ENCODE measurements around the gene CPNE9. TPM values are rescaled to one million over a fixed set of nuclear protein-coding genes. Genes with fewer than 3 reads are reported as not detected.

The CPNE9 gene
- polyA plus RNA-seq, 2 of the 4 experiments (the other 2 are of a cell fraction): 0.03 TPM; not detected in 1

DNA sequence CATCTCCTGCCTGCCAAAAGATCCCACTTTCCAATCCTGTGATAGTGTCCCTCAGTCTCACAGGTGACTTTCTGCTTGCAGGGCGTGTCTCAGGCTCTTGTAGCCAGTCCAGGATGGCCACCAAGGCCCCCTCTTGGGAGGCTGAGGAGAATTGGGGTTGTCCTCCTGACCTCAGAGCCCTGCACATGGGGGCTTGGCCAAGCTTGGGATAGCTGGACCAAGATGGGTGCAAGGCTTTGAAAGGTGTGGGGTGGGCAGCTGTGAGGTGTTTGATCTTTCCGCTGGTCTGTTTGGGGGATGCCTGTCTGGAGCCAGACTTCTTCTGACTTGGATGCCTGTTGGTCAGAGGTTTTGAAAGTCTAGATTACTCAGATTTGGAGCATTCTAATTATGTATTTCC is 12.0 kb upstream of the CPNE9 start:
- no peak for FAIRE-seq
- H3K4me1 ChIP-seq: no peaks in the 10 kb centered on the region
- 75% methylated on average over 2 of the region's 2 CpGs for WGBS (ENCODE audit: missing lambda C conversion rate)
- no peak overlapping the region for H3K4me2 ChIP-seq
- ChIA-PET POLR2A (no interaction called here), CTCF (interaction anchor here (1.0 to 3.0 kb wide), 4 partner anchors 11 to 188 kb away, joined by 3 to 15 read pairs (median 4); no protein-coding TSS in a partner anchor)
- TF ChIP-seq CEBPB (IDR thresholded peaks at IDR 0.05) (no peak), FOSL2 (IDR thresholded peaks at IDR 0.05) (no peak), FOSL2 (CRISPR knock-in tag; IDR thresholded peaks at IDR 0.05) (no peak), PHF8 (IDR thresholded peaks at IDR 0.05; ENCODE audit: borderline replicate concordance, low read depth) (no peak), GATA3 (IDR thresholded peaks at IDR 0.05; ENCODE audit: borderline replicate concordance) (no peak)
- TF ChIP-seq, protein P1, sequence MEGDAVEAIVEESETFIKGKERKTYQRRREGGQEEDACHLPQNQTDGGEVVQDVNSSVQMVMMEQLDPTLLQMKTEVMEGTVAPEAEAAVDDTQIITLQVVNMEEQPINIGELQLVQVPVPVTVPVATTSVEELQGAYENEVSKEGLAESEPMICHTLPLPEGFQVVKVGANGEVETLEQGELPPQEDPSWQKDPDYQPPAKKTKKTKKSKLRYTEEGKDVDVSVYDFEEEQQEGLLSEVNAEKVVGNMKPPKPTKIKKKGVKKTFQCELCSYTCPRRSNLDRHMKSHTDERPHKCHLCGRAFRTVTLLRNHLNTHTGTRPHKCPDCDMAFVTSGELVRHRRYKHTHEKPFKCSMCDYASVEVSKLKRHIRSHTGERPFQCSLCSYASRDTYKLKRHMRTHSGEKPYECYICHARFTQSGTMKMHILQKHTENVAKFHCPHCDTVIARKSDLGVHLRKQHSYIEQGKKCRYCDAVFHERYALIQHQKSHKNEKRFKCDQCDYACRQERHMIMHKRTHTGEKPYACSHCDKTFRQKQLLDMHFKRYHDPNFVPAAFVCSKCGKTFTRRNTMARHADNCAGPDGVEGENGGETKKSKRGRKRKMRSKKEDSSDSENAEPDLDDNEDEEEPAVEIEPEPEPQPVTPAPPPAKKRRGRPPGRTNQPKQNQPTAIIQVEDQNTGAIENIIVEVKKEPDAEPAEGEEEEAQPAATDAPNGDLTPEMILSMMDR (IDR thresholded peaks at IDR 0.05): no peak
- no peak overlapping the region for H3K27ac ChIP-seq
- no peak for DNase-seq (ENCODE audit: low read depth in 1 of 2, low spot score in 1 of 2)
- H3K9me3 ChIP-seq: no peaks in the 10 kb centered on the region
- ATAC-seq: no peak
- no peak overlapping the region for H3K4me3 ChIP-seq

DNA sequence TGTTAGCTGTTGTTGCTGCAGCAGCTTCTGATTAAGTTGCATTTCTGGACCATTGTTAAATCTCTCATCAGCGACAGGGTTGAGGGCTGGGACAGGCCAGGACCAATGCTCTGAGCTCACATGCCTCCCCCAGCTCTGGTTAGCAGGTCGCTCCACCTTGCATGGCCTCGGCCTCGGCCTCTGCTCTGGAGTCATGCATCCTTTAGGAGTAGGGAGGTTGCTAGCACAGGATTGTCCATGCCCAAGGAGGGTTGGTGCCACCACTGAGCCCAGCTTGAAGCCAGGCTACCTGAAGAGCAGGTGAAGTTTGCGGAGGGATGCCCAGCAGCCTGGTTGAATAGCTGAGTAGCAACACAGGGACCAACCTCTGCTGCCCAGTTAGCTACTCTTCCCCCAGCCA is 11.2 kb upstream of the CPNE9 start:
- H3K4me3 ChIP-seq: no peak overlapping the region
- CTCF ChIA-PET: interaction anchor here (0.6 to 3.0 kb wide), 8 partner anchors 10 to 1547 kb away, joined by 3 to 15 read pairs (median 3); no protein-coding TSS in a partner anchor
- TF ChIP-seq HEYL (CRISPR knock-in tag; IDR thresholded peaks at IDR 0.05) (no peak), RAD21 (conservative IDR thresholded peaks at IDR 0.05 in 1 of 2, IDR thresholded peaks at IDR 0.05 in 1 of 2) (no peak), HOXB13 (CRISPR knock-in tag; IDR thresholded peaks at IDR 0.05; ENCODE audit: low read depth) (no peak), ZNF302 (CRISPR knock-in tag; IDR thresholded peaks at IDR 0.05) (no peak), JUN (IDR thresholded peaks at IDR 0.05) (no peak), BHLHE40 (IDR thresholded peaks at IDR 0.05; ENCODE audit: low read depth, low read length) (no peak), KDM1A (IDR thresholded peaks at IDR 0.05; ENCODE audit: low read depth) (no peak), SREBF2 (IDR thresholded peaks at IDR 0.05) (no peak), CEBPB (IDR thresholded peaks at IDR 0.05) (no peak), CHD4 (IDR thresholded peaks at IDR 0.05; ENCODE audit: borderline replicate concordance) (no peak), SMC3 (IDR thresholded peaks at IDR 0.05) (no peak), NPAS2 (CRISPR knock-in tag; IDR thresholded peaks at IDR 0.05; ENCODE audit: borderline replicate concordance) (no peak), MAFK (IDR thresholded peaks at IDR 0.05; ENCODE audit: partially characterized antibody) (no peak)
- H3K4me1 ChIP-seq: no peaks in the 10 kb centered on the region
- 80% methylated on average over 5 of the region's 5 CpGs for WGBS (ENCODE audit: missing lambda C conversion rate)
- POLR2A ChIA-PET: no interaction called here
- ATAC-seq: no peak
- no peaks in the 10 kb centered on the region for H3K9me3 ChIP-seq
- H3K4me2 ChIP-seq: no peak overlapping the region
- DNase-seq (ENCODE audit: low read depth in 1 of 2, low spot score in 1 of 2): no peak
- H3K27ac ChIP-seq: no peak overlapping the region
- FAIRE-seq: no peak

DNA sequence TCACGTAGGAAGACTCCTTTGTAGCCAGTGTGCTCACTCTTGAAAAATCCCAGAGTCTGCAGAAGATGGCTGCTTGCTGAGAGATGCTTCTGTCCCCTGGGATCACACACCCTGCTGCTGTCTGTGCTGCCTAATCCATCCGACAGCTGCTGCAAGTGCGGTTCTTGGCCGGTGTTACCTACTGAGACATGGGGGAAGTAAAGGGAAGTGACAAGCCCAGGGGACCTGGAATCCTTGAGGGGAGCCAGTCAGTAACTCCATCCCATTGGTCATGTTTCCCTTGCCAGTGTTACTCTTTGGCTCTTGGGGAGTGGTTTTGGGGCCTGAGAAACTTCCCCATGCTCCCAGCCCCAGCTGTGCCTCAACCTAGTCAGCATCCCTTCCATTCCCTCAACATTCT is 8.3 kb upstream of the CPNE9 start:
- WGBS (ENCODE audit: missing lambda C conversion rate): 93% methylated on average over 4 of the region's 4 CpGs
- H3K4me1 ChIP-seq: no peaks in the 10 kb centered on the region
- CTCF ChIA-PET: interaction anchor here (0.7 to 4.4 kb wide), 5 partner anchors 17 to 192 kb away, joined by 3 to 19 read pairs (median 4); partner anchors contain the start of gene CAMK1

GRCh38 chr3:9695746-9696145 is 7.9 kb upstream of the CPNE9 start:
- DNase-seq (ENCODE audit: low read depth in 1 of 2, low spot score in 1 of 2): no peak
- no peaks in the 10 kb centered on the region for H3K4me1 ChIP-seq
- FAIRE-seq: no peak
- TF ChIP-seq RAD21 (conservative IDR thresholded peaks at IDR 0.05 in 1 of 2, IDR thresholded peaks at IDR 0.05 in 1 of 2) (no peak), HOXA7 (CRISPR knock-in tag; IDR thresholded peaks at IDR 0.05) (no peak), CBX2 (IDR thresholded peaks at IDR 0.05; ENCODE audit: borderline replicate concordance, low read depth) (no peak), MAX (IDR thresholded peaks at IDR 0.05) (no peak), ESRRA (IDR thresholded peaks at IDR 0.05; ENCODE audit: borderline replicate concordance, low read length) (no peak), FOSL2 (IDR thresholded peaks at IDR 0.05) (no peak), FOSL2 (CRISPR knock-in tag; IDR thresholded peaks at IDR 0.05) (no peak)
- TF ChIP-seq, protein P2, sequence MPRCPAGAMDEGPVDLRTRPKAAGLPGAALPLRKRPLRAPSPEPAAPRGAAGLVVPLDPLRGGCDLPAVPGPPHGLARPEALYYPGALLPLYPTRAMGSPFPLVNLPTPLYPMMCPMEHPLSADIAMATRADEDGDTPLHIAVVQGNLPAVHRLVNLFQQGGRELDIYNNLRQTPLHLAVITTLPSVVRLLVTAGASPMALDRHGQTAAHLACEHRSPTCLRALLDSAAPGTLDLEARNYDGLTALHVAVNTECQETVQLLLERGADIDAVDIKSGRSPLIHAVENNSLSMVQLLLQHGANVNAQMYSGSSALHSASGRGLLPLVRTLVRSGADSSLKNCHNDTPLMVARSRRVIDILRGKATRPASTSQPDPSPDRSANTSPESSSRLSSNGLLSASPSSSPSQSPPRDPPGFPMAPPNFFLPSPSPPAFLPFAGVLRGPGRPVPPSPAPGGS (IDR thresholded peaks at IDR 0.05): no peak
- no peak overlapping the region for H3K4me3 ChIP-seq
- no peak for ATAC-seq
- WGBS (ENCODE audit: missing lambda C conversion rate): 77% methylated on average over 7 of the region's 7 CpGs
- CTCF ChIA-PET: interaction anchor here (2.2 to 4.4 kb wide), 2 partner anchors 20 to 193 kb away, joined by 5 to 19 read pairs; no protein-coding TSS in a partner anchor
- no peak overlapping the region for H3K27ac ChIP-seq
- H3K9me3 ChIP-seq: no peaks in the 10 kb centered on the region
- POLR2A ChIA-PET: interaction anchor here (1.0 kb wide), 1 partner anchor 46 kb away, joined by 3 read pairs; the partner anchor contains the start of gene MTMR14
- no peak overlapping the region for H3K4me2 ChIP-seq

More for the DNA sequence above, 8.3 kb upstream of the CPNE9 start:
- ATAC-seq (no peak), FAIRE-seq (no peak), DNase-seq (ENCODE audit: low read depth in 1 of 2, low spot score in 1 of 2) (no peak)
- no peak overlapping the region for H3K27ac ChIP-seq
- TF ChIP-seq RARB (CRISPR knock-in tag; IDR thresholded peaks at IDR 0.05): no peak
- no peaks in the 10 kb centered on the region for H3K9me3 ChIP-seq
- no peak overlapping the region for H3K4me2 ChIP-seq
- POLR2A ChIA-PET: interaction anchor here (1.0 kb wide), 1 partner anchor 46 kb away, joined by 3 read pairs; the partner anchor contains the start of gene MTMR14
- H3K4me3 ChIP-seq: no peak overlapping the region
